Caco-2 (cell line): ENCODE data around the gene HSPB6. TPM values are rescaled to one million over a fixed set of nuclear protein-coding genes. Genes with fewer than 3 reads are reported as not detected.

Source experiments
- BruUV-seq: library from RNA; stranded (reverse); fragments of 400-500 nt; replicated peaks from 2 replicates; lab custom pipeline; 2021; lab: Mats Ljungman, UMichigan
- CTCF ChIA-PET: fragments of 300-600 bp; sonication (Branson Sonifier 250); formaldehyde crosslinking; loops from one replicate; lab custom pipeline; 2022; ENCODE audit warnings: antibody characterized with exemption; lab: Charles Lee
- POLR2A ChIA-PET: fragments of 300-600 bp; sonication (Branson Sonifier 250); formaldehyde crosslinking; loops from one replicate; lab custom pipeline; 2022; ENCODE audit warnings: antibody characterized with exemption; lab: Charles Lee
- DNase-seq, 2 experiments: peaks; one replicate each; pipeline versions ENCODE4 v3.0.0 to v3.0.0-alpha.2; 2020 to 2022
- H3K27me3 ChIP-seq: replicated peaks from 2 replicates; pipeline ENCODE4 v1.6.0; 2011; ENCODE audit warnings: low read length; ENCODE audit not compliant: control insufficient read depth, insufficient read depth
- H3K36me3 ChIP-seq: 2 replicates; pipeline ENCODE4 v1.5.1; 2011; ENCODE audit warnings: low read length; ENCODE audit not compliant: control insufficient read depth, insufficient read depth
- H3K4me1 ChIP-seq: fragments of 250-450 bp; sonication (Bioruptor Pico); 2 replicates; pipeline ENCODE4 v1.5.1; 2020; ENCODE audit warnings: mild to moderate bottlenecking
- H3K4me3 ChIP-seq: 2 replicates; pipeline ENCODE4 v1.5.1; 2011; ENCODE audit warnings: low read depth, mild to moderate bottlenecking, control low read depth, low read length
- H3K9me3 ChIP-seq: fragments of 250-450 bp; sonication (Bioruptor Pico); 2 replicates; pipeline ENCODE4 v1.5.1; 2020; ENCODE audit warnings: mild to moderate bottlenecking, moderate library complexity
- H3K27ac Mint-ChIP-seq: one replicate; pipeline ENCODE4 v1.8.0; 2022; ENCODE audit warnings: mixed read lengths; ENCODE audit not compliant: unreplicated experiment
- H3K27me3 Mint-ChIP-seq: one replicate; pipeline ENCODE4 v1.8.0; 2022; ENCODE audit warnings: mixed read lengths; ENCODE audit not compliant: insufficient read depth, unreplicated experiment
- H3K36me3 Mint-ChIP-seq: one replicate; pipeline ENCODE4 v1.8.0; 2022; ENCODE audit warnings: mild to moderate bottlenecking, mixed read lengths; ENCODE audit not compliant: insufficient read depth, unreplicated experiment
- H3K4me1 Mint-ChIP-seq: one replicate; pipeline ENCODE4 v1.8.0; 2022; ENCODE audit warnings: low read depth, mixed read lengths; ENCODE audit not compliant: unreplicated experiment
- H3K4me3 Mint-ChIP-seq: one replicate; pipeline ENCODE4 v1.8.0; 2022; ENCODE audit warnings: mild to moderate bottlenecking, moderate library complexity, mixed read lengths; ENCODE audit not compliant: unreplicated experiment
- H3K9me3 Mint-ChIP-seq: one replicate; pipeline ENCODE4 v1.8.0; 2022; ENCODE audit warnings: mixed read lengths; ENCODE audit not compliant: unreplicated experiment
- intact Hi-C: fragments of 100-400 bp; cut with micrococcal nuclease; formaldehyde crosslinking; loops from one replicate; pipeline ENCODE4 v1.10.0; 2022; ENCODE audit not compliant: unreplicated experiment
- total RNA-seq: library from RNA; stranded (reverse); gene quantifications from 2 replicates; pipeline ENCODE4 v1.2.3, GENCODE V29; 2022
- TF ChIP-seq, protein P1 (sequence below), 2 experiments: fragments of 200-600 bp in 1 of 2; IDR thresholded peaks; 1 replicate in 1 of 2; 2 replicates in 1 of 2; pipeline versions ENCODE4 v1.5.1 to v1.8.0; 2011 to 2022; ENCODE audit warnings: antibody characterized with exemption in 1 of 2, control low read depth in 1 of 2, inconsistent platforms in 1 of 2, low read depth in 1 of 2, low read length in 1 of 2, mild to moderate bottlenecking in 1 of 2, moderate library complexity in 1 of 2; ENCODE audit not compliant: insufficient read depth in 1 of 2, severe bottlenecking in 1 of 2, unreplicated experiment in 1 of 2

Gene HSPB6
- total RNA-seq, 1 experiment from 2014 or later, result 0.48 TPM

DNA sequence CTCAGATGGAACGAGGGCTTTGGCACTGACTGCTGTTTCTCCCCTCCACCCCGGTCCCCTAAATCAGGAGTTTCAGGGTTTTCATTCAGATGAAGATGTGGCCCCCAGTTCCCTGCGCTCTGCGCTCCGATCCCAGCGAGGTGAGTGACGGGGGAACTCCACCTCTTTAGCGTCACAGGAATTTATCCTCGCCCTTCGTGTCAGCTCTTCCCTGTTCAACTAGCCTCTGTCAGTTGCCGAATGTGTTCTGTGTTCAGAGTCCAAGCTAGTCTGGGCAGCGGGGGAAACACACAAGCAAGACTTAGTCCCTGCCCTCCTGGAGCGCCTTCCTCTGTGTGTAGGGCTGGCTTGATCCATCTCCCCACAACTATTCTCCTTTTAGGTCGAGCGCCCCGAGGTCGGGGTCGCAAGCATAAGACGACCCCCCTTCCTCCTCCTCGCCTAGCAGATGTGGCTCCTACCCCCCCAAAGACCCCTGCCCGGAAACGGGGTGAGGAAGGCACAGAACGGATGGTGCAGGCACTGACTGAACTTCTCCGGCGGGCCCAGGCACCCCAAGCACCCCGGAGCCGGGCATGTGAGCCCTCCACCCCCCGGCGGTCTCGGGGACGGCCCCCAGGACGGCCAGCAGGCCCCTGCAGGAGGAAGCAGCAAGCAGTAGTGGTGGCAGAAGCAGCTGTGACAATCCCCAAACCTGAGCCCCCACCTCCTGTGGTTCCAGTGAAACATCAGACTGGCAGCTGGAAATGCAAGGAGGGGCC, 37.2 kb downstream of the HSPB6 start:
- Mint-ChIP-seq H3K27ac (peak overlapping the region; percentile 63), H3K27me3 (no peaks in the 10 kb centered on the region), H3K36me3 (peaks cover 51% of the 10 kb centered on the region), H3K9me3 (no peaks in the 10 kb centered on the region), H3K4me1 (peaks cover 14% of the 10 kb centered on the region), H3K4me3 (peak overlapping the region; percentile 79)
- intact Hi-C loops, result loop anchor here (5.0 kb wide), 1 partner anchor 72 kb away; the partner anchor contains the start of gene COX6B1
- Histone ChIP-seq H3K4me3 (no peak overlapping the region; the same call in 1 of the 2 replicates), H3K36me3 (peaks cover 4% of the 10 kb centered on the region), H3K9me3 (no peaks in the 10 kb centered on the region), H3K4me1 (peaks cover 8% of the 10 kb centered on the region), H3K27me3 (no peaks in the 10 kb centered on the region)
- BruUV-seq, result no TSS peak
- TF ChIP-seq, protein P1, sequence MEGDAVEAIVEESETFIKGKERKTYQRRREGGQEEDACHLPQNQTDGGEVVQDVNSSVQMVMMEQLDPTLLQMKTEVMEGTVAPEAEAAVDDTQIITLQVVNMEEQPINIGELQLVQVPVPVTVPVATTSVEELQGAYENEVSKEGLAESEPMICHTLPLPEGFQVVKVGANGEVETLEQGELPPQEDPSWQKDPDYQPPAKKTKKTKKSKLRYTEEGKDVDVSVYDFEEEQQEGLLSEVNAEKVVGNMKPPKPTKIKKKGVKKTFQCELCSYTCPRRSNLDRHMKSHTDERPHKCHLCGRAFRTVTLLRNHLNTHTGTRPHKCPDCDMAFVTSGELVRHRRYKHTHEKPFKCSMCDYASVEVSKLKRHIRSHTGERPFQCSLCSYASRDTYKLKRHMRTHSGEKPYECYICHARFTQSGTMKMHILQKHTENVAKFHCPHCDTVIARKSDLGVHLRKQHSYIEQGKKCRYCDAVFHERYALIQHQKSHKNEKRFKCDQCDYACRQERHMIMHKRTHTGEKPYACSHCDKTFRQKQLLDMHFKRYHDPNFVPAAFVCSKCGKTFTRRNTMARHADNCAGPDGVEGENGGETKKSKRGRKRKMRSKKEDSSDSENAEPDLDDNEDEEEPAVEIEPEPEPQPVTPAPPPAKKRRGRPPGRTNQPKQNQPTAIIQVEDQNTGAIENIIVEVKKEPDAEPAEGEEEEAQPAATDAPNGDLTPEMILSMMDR (IDR thresholded peaks at IDR 0.05; ENCODE audit: insufficient read depth in 1 of 2, low read depth in 1 of 2, low read length in 1 of 2, severe bottlenecking in 1 of 2, unreplicated experiment in 1 of 2), result no peak
- CTCF ChIA-PET, result interaction anchor here (1.0 kb wide), 1 partner anchor 21 kb away, joined by 5 read pairs; no protein-coding TSS in a partner anchor
- POLR2A ChIA-PET, result no interaction called here
- no peak for DNase-seq

DNA sequence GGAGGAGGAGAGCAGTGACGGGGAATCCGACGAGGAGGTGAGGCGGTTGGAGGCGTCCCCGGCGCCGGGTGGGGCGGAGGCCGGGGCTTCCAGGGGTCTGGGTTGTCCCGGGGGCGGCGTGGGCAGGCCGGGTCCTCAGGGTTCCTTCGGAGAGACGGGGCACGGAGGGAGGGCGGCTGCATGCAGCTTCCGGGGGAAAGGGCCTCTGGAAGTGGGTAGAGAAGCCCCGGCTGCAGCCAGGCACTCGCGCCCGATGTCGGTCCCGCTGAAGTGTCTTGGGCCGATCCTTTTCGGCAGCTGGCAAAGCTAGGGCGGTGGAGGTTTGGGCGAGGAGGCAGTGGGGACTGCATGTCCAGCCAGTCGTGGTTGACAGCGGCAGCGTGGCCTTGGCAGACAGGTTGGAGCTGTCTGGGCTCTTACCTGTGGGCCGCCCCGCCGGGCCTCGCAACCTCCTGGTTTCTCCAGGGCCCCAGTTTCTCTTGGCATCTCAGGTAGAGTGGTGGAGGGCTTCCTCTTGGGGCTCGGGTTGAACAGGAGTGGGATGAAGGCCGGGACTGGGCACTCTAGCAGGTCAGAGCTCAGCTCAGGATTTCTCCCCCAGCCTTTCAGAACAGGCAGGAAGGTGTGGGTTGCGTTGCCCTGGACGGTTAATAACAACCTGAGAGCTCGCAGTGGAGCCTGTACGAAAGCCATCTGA, 38.3 kb downstream of the HSPB6 start:
- H3K4me1 ChIP-seq, result peaks cover 8% of the 10 kb centered on the region
- no peaks in the 10 kb centered on the region for H3K9me3 Mint-ChIP-seq
- H3K9me3 ChIP-seq, result no peaks in the 10 kb centered on the region
- BruUV-seq, result TSS peak; percentile 28
- TF ChIP-seq, protein P1 (IDR thresholded peaks at IDR 0.05; ENCODE audit: insufficient read depth in 1 of 2, low read depth in 1 of 2, low read length in 1 of 2, severe bottlenecking in 1 of 2, unreplicated experiment in 1 of 2), result no peak
- no peaks in the 10 kb centered on the region for H3K27me3 Mint-ChIP-seq
- peaks cover 16% of the 10 kb centered on the region for H3K4me1 Mint-ChIP-seq
- POLR2A ChIA-PET, result interaction anchor here (0.5 to 1.0 kb wide), 3 partner anchors 22 to 209 kb away, joined by 3 to 5 read pairs (median 4); no protein-coding TSS in a partner anchor
- peak overlapping the region; percentile 79 for H3K4me3 ChIP-seq
- peak in 1 of 2 experiments; percentile 42 for DNase-seq
- peaks cover 4% of the 10 kb centered on the region for H3K36me3 ChIP-seq
- intact Hi-C loops, result loop anchor here (5.0 kb wide), 1 partner anchor 71 kb away; the partner anchor contains the start of gene COX6B1
- H3K4me3 Mint-ChIP-seq, result peak overlapping the region; percentile 79
- H3K36me3 Mint-ChIP-seq, result peaks cover 40% of the 10 kb centered on the region
- H3K27ac Mint-ChIP-seq, result peak overlapping the region; percentile 70
- no peaks in the 10 kb centered on the region for H3K27me3 ChIP-seq
- CTCF ChIA-PET, result interaction anchor here (0.6 to 1.0 kb wide), 2 partner anchors 22 to 260 kb away, joined by 3 to 5 read pairs; no protein-coding TSS in a partner anchor
